Middle frontal gyrus (tissue), 1 donor: Measurements from ENCODE around the gene ZNF107.
"Not testable (repeated sequence)": the region's sequence is repeated elsewhere in the genome, so short reads cannot be mapped to it uniquely, and the experiment has no call there.

Experiments used
- DNase-seq: peaks from one replicate; pipeline ENCODE4 v3.0.0-alpha.2; 2015; ENCODE audit warnings: low spot score; ENCODE audit errors: extremely low spot score

The ZNF107 gene

DNA sequence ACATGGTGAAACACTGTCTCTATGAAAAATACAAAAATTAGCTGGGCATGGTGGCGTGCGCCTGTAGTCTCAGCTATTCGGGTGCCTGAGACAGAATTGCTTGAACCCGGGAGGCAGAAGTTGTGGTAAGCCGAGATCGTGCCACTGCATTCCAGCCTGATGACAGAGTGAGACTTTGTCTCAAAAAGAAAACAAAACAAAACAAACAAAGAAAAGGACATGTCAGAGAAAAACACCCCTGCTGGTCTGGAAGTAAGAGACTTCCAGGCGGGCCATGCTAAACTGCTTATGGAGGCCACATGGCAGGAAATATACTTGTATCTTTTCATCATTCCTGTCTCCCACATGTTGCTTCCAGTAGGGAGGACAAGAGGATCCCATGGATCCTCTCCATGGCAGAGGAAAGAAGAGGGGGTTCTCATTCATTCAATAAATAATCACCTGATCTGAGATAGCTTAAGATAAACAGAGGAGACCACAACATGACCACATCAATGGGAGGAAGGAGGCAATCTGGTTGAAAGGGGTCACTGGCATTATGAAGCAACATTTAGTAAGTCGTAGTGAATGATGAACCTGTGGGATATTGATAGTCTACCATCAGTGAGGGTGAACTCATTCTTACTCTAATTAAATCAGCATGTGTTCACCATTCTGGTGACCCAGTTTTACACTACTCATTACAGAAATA, 67.8 kb downstream of the ZNF107 start:
- DNase-seq, result no peak

DNA sequence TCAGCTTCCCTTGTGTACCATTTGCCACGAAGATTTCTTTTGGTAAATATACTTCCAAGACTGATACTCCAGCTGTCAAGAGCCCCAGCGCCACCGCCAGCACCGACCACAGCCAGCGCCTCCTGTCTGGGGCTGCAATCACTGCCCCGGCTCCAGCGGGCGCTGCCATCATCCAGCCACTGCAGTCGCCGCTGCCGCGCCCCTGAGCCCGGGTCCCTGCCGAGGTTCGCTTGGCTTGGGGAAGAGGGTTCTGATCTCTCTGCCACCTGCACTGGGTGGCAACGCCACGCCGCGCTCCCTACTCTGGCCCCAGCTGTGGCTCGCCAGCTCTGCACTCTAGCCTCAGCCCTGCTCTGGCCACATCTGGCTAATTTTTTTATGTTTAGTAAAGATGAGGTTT, 70.6 kb downstream of the ZNF107 start:
- DNase-seq, result no peak

DNA sequence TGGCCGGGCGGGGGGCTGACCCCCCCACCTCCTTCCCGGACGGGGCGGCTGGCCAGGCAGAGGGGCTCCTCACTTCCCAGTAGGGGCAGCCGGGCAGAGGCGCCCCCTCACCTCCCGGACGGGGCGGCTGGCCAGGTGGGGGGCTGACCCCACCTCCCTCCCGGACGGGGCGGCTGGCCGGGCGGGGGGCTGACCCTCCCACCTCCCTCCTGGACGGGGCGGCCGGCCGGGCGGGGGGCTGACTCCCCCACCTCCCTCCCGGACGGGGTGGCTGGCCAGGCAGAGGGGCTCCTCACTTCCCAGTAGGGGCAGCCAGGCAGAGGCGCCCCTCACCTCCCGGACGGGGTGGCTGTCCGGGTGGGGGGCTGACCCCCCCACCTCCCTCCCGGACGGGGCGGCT, 72.5 kb downstream of the ZNF107 start:
- DNase-seq, result not testable (repeated sequence)

DNA sequence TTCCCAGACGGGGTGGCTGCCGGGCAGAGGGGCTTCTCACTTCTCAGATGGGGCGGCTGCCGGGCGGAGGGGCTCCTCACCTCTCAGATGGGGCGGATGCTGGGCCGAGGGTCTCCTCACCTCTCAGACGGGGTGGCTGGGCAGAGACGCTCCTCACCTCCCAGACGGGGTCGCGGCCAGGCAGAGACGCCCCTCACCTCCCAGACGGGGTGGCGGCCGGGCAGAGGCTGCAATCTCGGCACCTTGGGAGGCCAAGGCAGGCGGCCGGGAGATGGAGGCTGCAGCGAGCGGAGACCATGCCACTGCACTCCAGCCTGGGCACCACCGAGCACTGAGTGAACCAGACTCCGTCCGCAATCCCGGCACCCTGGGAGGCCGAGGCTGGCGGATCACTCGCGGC, 73.0 kb downstream of the ZNF107 start:
- DNase-seq, result not testable (repeated sequence)

DNA sequence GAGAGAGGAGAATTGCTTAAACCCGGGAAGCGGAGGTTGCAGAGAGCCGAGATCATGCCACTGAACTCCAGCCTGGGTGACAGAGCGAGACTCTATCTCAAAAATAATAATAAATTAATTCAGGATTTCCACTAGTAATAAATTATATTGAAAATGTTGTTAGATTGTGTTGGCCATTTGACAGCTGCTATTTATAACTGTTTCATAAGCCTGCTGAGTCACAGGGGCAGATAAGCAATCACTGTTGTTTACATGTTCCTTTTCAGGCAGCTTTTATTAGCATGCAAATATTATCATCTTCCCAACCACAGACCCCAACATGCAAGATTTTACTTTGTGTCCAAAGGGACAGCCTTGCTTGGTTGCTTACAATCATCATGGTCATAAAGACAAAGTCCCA, 78.7 kb downstream of the ZNF107 start:
- DNase-seq, result no peak

DNA sequence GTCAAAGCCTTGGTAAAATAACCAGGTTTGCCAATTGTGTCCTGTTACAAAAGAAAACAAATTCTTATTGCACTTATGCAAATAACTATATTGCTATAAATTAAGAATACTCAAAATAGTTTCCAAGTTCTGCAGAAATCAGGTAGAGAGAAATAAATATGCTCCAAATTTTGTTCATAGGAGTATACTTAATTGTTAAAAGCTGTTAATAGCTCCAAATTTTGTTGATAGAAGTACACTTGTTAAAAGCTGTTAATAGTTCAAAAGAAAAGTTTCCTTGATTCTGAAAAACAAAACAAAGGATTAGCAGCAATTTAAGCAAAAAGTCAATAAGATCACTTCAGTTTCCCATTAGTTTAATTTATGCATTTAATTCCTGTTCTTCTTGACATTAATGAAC, 81.9 kb downstream of the ZNF107 start:
- no peak for DNase-seq

DNA sequence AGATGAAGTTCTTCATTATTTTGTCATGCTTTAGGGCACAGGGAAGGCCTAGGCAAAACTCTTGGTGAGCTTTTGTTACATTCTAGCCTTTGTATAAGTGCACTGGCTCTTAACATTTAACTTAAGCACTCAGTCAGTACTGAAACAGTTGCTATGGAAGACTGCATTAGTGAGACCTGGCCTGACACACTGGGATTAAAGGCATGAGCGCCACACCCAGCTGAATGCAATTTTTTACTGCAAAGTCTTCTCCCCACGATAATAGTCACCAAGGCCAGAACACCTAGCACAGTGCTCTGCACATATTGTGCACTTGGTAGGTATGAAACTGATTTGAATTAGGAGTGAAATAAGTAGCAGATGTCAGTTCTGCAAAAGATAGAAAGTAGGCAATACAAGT, 87.1 kb downstream of the ZNF107 start:
- no peak for DNase-seq

DNA sequence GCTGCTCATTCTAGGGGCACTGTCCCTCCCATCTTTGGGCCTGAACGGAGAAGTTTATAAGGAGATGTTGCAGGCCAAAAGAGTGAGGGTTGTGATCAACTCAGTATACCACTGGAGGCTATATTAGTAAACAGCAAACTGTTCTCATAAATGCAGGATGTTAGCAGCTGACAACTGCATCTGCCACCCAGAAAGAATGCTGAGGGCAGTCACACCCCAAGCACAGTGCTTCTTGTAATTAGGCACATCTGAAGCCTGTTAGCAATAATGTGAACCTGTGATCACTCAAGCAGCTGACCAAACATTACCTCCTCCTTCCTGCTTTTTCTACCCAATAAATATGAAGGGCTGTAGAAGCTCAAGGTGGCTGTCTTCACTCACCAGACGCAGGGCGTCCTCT, 89.9 kb downstream of the ZNF107 start:
- DNase-seq, result no peak

DNA sequence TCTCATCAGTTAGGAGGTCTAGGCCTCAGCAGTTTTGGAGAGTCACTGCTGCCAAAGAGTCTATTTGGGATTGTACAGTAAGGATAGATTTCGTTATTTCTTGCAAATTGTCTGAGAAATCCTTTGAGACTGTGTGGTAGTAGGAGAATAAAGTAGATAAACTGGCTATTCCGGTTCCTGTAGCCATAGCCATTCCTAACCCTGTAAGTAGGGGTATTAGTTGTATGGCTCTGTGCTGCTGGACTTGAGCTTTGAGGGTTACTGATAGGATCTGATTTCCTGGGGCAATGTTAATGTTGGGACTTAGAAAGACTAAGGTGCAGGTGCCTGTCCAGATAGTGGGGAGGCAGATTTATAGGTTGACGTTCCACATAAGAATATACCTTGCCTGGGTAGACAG, 92.2 kb downstream of the ZNF107 start:
- DNase-seq, result no peak
